GM12874 (cell line): ENCODE data around the gene KLK5.

Experiments used
- CTCF ChIP-seq: IDR thresholded peaks from 2 replicates; pipeline ENCODE4 v1.5.1; 2011; ENCODE audit warnings: low read depth, mild to moderate bottlenecking, control low read depth, low read length, moderate library complexity; ENCODE audit not compliant: insufficient read depth

The KLK5 gene

GRCh38 chr19:50894478-50895356 lies 58.1 kb downstream of the KLK5 start:
- no peak for TF ChIP-seq CTCF
